Fibroblast of the conjunctiva (primary cell): ENCODE measurements around the gene SASH1.

Experiments
- DNase-seq: peaks from one replicate; pipeline ENCODE4 v3.0.0-alpha.2; 2010; ENCODE audit warnings: low read depth

SASH1 gene

GRCh38 chr6:148497257-148497656 is 154.6 kb downstream of the SASH1 start:
- DNase-seq, result no peak

- no peak for DNase-seq
Observed at GRCh38 chr6:148497717-148498116, 155.1 kb downstream of the SASH1 start.

- DNase-seq, result no peak
Observed at GRCh38 chr6:148500402-148500801, 157.8 kb downstream of the SASH1 start.

GRCh38 chr6:148501178-148501590 is 158.5 kb downstream of the SASH1 start:
- peak; percentile 98 for DNase-seq

- DNase-seq, result peak; percentile 53
Observed at GRCh38 chr6:148502083-148502772, 159.6 kb downstream of the SASH1 start.

GRCh38 chr6:148502773-148503135 is 160.1 kb downstream of the SASH1 start:
- DNase-seq, result no peak

GRCh38 chr6:148503703-148504102 is 161.1 kb downstream of the SASH1 start:
- no peak for DNase-seq

- DNase-seq, result peak; percentile 61
Observed at GRCh38 chr6:148507774-148508173, 165.1 kb downstream of the SASH1 start.

GRCh38 chr6:148508401-148509041 is 165.9 kb downstream of the SASH1 start:
- DNase-seq, result peak; percentile 73

- DNase-seq, result peak; percentile 55
Observed at GRCh38 chr6:148509119-148509799, 166.6 kb downstream of the SASH1 start.

- peak; percentile 99 for DNase-seq
Observed at GRCh38 chr6:148509800-148510581, 167.4 kb downstream of the SASH1 start.

- DNase-seq, result peak; percentile 52
Observed at GRCh38 chr6:148513145-148514071, 170.8 kb downstream of the SASH1 start.

- DNase-seq, result no peak
Observed at GRCh38 chr6:148514091-148514845, 171.6 kb downstream of the SASH1 start.

- no peak for DNase-seq
Observed at GRCh38 chr6:148516217-148516616, 173.6 kb downstream of the SASH1 start.

GRCh38 chr6:148516617-148517016 is 174.0 kb downstream of the SASH1 start:
- no peak for DNase-seq

- DNase-seq, result no peak
Observed at GRCh38 chr6:148517470-148517869, 174.8 kb downstream of the SASH1 start.

- DNase-seq, result no peak
Observed at GRCh38 chr6:148518511-148519156, 176.0 kb downstream of the SASH1 start.

- no peak for DNase-seq
Observed at GRCh38 chr6:148520109-148520841, 177.6 kb downstream of the SASH1 start.

GRCh38 chr6:148521158-148521557 is 178.5 kb downstream of the SASH1 start:
- DNase-seq, result no peak
